Measurements from ENCODE around the gene PCNT. TPM values are rescaled to one million over a fixed set of nuclear protein-coding genes. Genes with fewer than 3 reads are reported as not detected.

The PCNT gene
- total and polyA plus RNA-seq, 2 of the 4 experiments (the other 2 are of a cell fraction): 10.0 to 19.4 TPM

- TF ChIP-seq FOS (IDR thresholded peaks at IDR 0.05; ENCODE audit: low read depth, low read length): no peak
- TF ChIP-seq BHLHE40 (IDR thresholded peaks at IDR 0.05; ENCODE audit: low read depth, low read length): no peak
- no peak for TF ChIP-seq RCOR1 (IDR thresholded peaks at IDR 0.05; ENCODE audit: insufficient replicate concordance, low read length)
- Histone ChIP-seq H4K5ac (ENCODE audit: low read depth, low read length) (no peak overlapping the region), H2AK9ac (replicated peaks; ENCODE audit: low read depth, low read length, poor library complexity) (peak overlapping the region; percentile 55), H2AFZ (replicated peaks; ENCODE audit: low read length, poor library complexity) (no peak overlapping the region), H4K8ac (ENCODE audit: low read depth in 2 of 2, low read length in 2 of 2) (no peak overlapping the region), H3K14ac (replicated peaks; ENCODE audit: low read depth, low read length) (no peak overlapping the region), H3K27ac (ENCODE audit: insufficient read depth, low read length) (no peak overlapping the region), H2BK15ac (ENCODE audit: low read depth, low read length) (no peak overlapping the region), H3K79me1 (ENCODE audit: low read depth in 1 of 2, low read length in 2 of 2) (peaks cover 32 to 66% of the 10 kb centered on the region in 2 experiments), H2BK20ac (ENCODE audit: low read depth, low read length) (no peak overlapping the region), H3K9ac (ENCODE audit: low read depth, low read length) (no peak overlapping the region), H2AK5ac (ENCODE audit: low read depth, low read length) (no peak overlapping the region), H3K4me3 (ENCODE audit: insufficient read depth, low read depth, low read length) (no peak overlapping the region), H3K4ac (ENCODE audit: low read depth, low read length) (no peak overlapping the region), H3K27me3 (ENCODE audit: control insufficient read depth, insufficient read depth, low read length) (no peaks in the 10 kb centered on the region), H3K4me2 (ENCODE audit: low read depth, low read length) (no peak overlapping the region), H3K18ac (ENCODE audit: low read depth, low read length) (no peak overlapping the region), H4K20me1 (ENCODE audit: insufficient read depth, low read length) (peaks cover 18% of the 10 kb centered on the region), H3K36me3 (ENCODE audit: control insufficient read depth, insufficient read depth, low read length) (peaks cover 12% of the 10 kb centered on the region), H4K91ac (ENCODE audit: insufficient read depth, low read depth, low read length) (no peak overlapping the region), H3K4me1 (ENCODE audit: control insufficient read depth, insufficient read depth, low read length) (no peaks in the 10 kb centered on the region), H2BK120ac (ENCODE audit: low read depth, low read length) (no peak overlapping the region), H3K56ac (ENCODE audit: extremely low read depth, insufficient read depth, low read length) (no peak overlapping the region), H3K9me1 (ENCODE audit: insufficient read depth, low read length) (peaks cover 3% of the 10 kb centered on the region; the same call in 1 of the 2 replicates), H3K9me3 (ENCODE audit: control insufficient read depth, insufficient read depth, low read length) (no peaks in the 10 kb centered on the region; the same call in 1 of the 2 replicates), H2BK5ac (ENCODE audit: low read depth, low read length, poor library complexity, severe bottlenecking) (no peak overlapping the region), H3K23ac (ENCODE audit: low read depth, low read length) (no peak overlapping the region)
- WGBS, 2 experiments (ENCODE audit: extremely low coverage in 2 of 2, insufficient read length in 1 of 2): 100% methylated on average over 3 of the region's 9 CpGs; no CpG with 5 or more reads in 1 of the 2 experiments
- intact Hi-C loops (cut with micrococcal nuclease): no loop called here
- ATAC-seq (ENCODE audit: low read depth) (no peak), DNase-seq (no peak)
- dilution Hi-C loops (cut with HindIII; ENCODE audit: low sequenced_read_pairs, unreplicated experiment): no loop called here
- POLR2A ChIA-PET (ENCODE audit: unreplicated experiment): no interaction called here
- in situ Hi-C loops (cut with MboI; ENCODE audit: low sequenced_read_pairs): no loop called here
- no TSS peak for BruUV-seq (replicated peaks)
- CTCF ChIA-PET: no interaction called here
Measured at GRCh38 chr21:46379691-46380090, 55.7 kb downstream of the PCNT start.
